IMR-90 (cell line): Measurements from ENCODE around the gene FRY. TPM values are rescaled to one million over a fixed set of nuclear protein-coding genes. Genes with fewer than 3 reads are reported as not detected.

Experiments
- ATAC-seq: fragments of 200-7000 bp; cut with Tn5 transposase; 2 replicates; pipeline ENCODE4 v1.9.1; 2020; ENCODE audit warnings: low read depth, mild to moderate bottlenecking, moderate library complexity
- BruUV-seq: library from RNA; stranded (reverse); fragments of 400-500 nt; replicated peaks from 2 replicates; lab custom pipeline; 2021; lab: Mats Ljungman, UMichigan
- CTCF ChIA-PET: fragments of 300-600 bp; formaldehyde crosslinking; extraction: SDS; loops from one replicate; lab custom pipeline; 2021; ENCODE audit warnings: antibody characterized with exemption; lab: Yijun Ruan, JAX
- POLR2A ChIA-PET: fragments of 300-600 bp; sonication (Branson Sonifier 250); formaldehyde crosslinking; loops from one replicate; lab custom pipeline; 2022; ENCODE audit warnings: antibody characterized with exemption; ENCODE audit not compliant: unreplicated experiment; lab: Charles Lee
- DNase-seq: peaks from one replicate; pipeline ENCODE4 v3.0.0; 2013
- H2AFZ ChIP-seq: replicated peaks from 2 replicates; pipeline ENCODE3; 2013; ENCODE audit warnings: low read length, mild to moderate bottlenecking; ENCODE audit not compliant: poor library complexity
- H2AK5ac ChIP-seq: 2 replicates; pipeline ENCODE4 v1.6.1; 2013; ENCODE audit warnings: low read depth, low read length, inconsistent platforms
- H2AK9ac ChIP-seq: replicated peaks from 2 replicates; pipeline ENCODE3; 2013; ENCODE audit warnings: mild to moderate bottlenecking, low read depth, low read length, moderate library complexity; ENCODE audit not compliant: poor library complexity
- H2BK120ac ChIP-seq: 2 replicates; pipeline ENCODE4 v1.6.1; 2013; ENCODE audit warnings: low read depth, low read length, inconsistent platforms
- H2BK15ac ChIP-seq: 3 replicates; pipeline ENCODE4 v1.6.1; 2013; ENCODE audit warnings: low read depth, low read length, inconsistent platforms
- H2BK20ac ChIP-seq: 2 replicates; pipeline ENCODE4 v1.6.1; 2013; ENCODE audit warnings: low read depth, mild to moderate bottlenecking, inconsistent platforms, low read length, moderate library complexity
- H2BK5ac ChIP-seq: 2 replicates; pipeline ENCODE4 v1.6.1; 2013; ENCODE audit warnings: mild to moderate bottlenecking, low read depth, low read length, inconsistent platforms; ENCODE audit not compliant: poor library complexity, severe bottlenecking
- H3K14ac ChIP-seq: replicated peaks from 2 replicates; pipeline ENCODE4 v1.6.1; 2013; ENCODE audit warnings: low read depth, low read length, inconsistent platforms
- H3K18ac ChIP-seq: 2 replicates; pipeline ENCODE4 v1.6.1; 2013; ENCODE audit warnings: low read depth, low read length, control low read depth
- H3K23ac ChIP-seq: 2 replicates; pipeline ENCODE4 v1.6.1; 2013; ENCODE audit warnings: low read depth, low read length, inconsistent platforms
- H3K27ac ChIP-seq: 2 replicates; pipeline ENCODE4 v1.5.1; 2013; ENCODE audit warnings: mild to moderate bottlenecking, control low read depth, low read length; ENCODE audit not compliant: insufficient read depth
- H3K27me3 ChIP-seq: 2 replicates; pipeline ENCODE4 v1.6.1; 2013; ENCODE audit warnings: low read length; ENCODE audit not compliant: control insufficient read depth, insufficient read depth
- H3K36me3 ChIP-seq: 2 replicates; pipeline ENCODE4 v1.6.1; 2013; ENCODE audit warnings: low read length, mixed read lengths; ENCODE audit not compliant: control insufficient read depth, insufficient read depth
- H3K4ac ChIP-seq: 2 replicates; pipeline ENCODE4 v1.6.1; 2013; ENCODE audit warnings: low read depth, low read length, inconsistent platforms
- H3K4me1 ChIP-seq: 2 replicates; pipeline ENCODE4 v1.6.1; 2013; ENCODE audit warnings: low read length, mixed read lengths; ENCODE audit not compliant: control insufficient read depth, insufficient read depth
- H3K4me2 ChIP-seq: 2 replicates; pipeline ENCODE4 v1.6.1; 2013; ENCODE audit warnings: low read depth, mild to moderate bottlenecking, control low read depth, low read length, moderate library complexity
- H3K4me3 ChIP-seq: 2 replicates; pipeline ENCODE4 v1.5.1; 2013; ENCODE audit warnings: low read depth, mild to moderate bottlenecking, control low read depth, low read length, moderate library complexity; ENCODE audit not compliant: insufficient read depth
- H3K56ac ChIP-seq: 2 replicates; pipeline ENCODE4 v1.6.1; 2013; ENCODE audit warnings: low read length, inconsistent platforms; ENCODE audit not compliant: insufficient read depth; ENCODE audit errors: extremely low read depth
- H3K79me1 ChIP-seq, 2 experiments: 2 replicates each; pipeline ENCODE4 v1.6.1; 2013; ENCODE audit warnings: low read length in 2 of 2, inconsistent platforms in 1 of 2, low read depth in 1 of 2
- H3K9ac ChIP-seq: 2 replicates; pipeline ENCODE4 v1.6.1; 2013; ENCODE audit warnings: low read depth, low read length, control low read depth
- H3K9me1 ChIP-seq: 2 replicates; pipeline ENCODE4 v1.6.1; 2013; ENCODE audit warnings: low read length, inconsistent platforms; ENCODE audit not compliant: insufficient read depth
- H3K9me3 ChIP-seq: 2 replicates; pipeline ENCODE4 v1.6.1; 2013; ENCODE audit warnings: low read length; ENCODE audit not compliant: control insufficient read depth, insufficient read depth
- H4K20me1 ChIP-seq: 2 replicates; pipeline ENCODE4 v1.6.1; 2013; ENCODE audit warnings: low read length, inconsistent platforms; ENCODE audit not compliant: insufficient read depth
- H4K5ac ChIP-seq: 2 replicates; pipeline ENCODE4 v1.6.1; 2013; ENCODE audit warnings: mild to moderate bottlenecking, low read depth, low read length, control low read depth
- H4K8ac ChIP-seq, 2 experiments: 2 replicates each; pipeline ENCODE4 v1.6.1; 2013; ENCODE audit warnings: low read depth in 2 of 2, low read length in 2 of 2, control low read depth in 1 of 2, inconsistent platforms in 1 of 2
- H4K91ac ChIP-seq: 2 replicates; pipeline ENCODE4 v1.6.1; 2013; ENCODE audit warnings: low read depth, low read length, inconsistent platforms; ENCODE audit not compliant: insufficient read depth
- BHLHE40 ChIP-seq: fragments of 150-350 bp; IDR thresholded peaks from 2 replicates; pipeline ENCODE4 v1.6.1; 2016; ENCODE audit warnings: mild to moderate bottlenecking, low read depth, low read length
- CEBPB ChIP-seq: IDR thresholded peaks from 2 replicates; pipeline ENCODE4 v1.6.1; 2012; ENCODE audit warnings: low read depth, low read length, improper control_type of control experiment
- CHD1 ChIP-seq: IDR thresholded peaks from 2 replicates; pipeline ENCODE4 v1.6.1; 2012; ENCODE audit warnings: low read depth, low read length, improper control_type of control experiment
- CTCF ChIP-seq: conservative IDR thresholded peaks from 2 replicates; pipeline ENCODE4 v1.5.1; 2012; ENCODE audit warnings: mild to moderate bottlenecking, low read depth, low read length, improper control_type of control experiment
- ELK1 ChIP-seq: fragments of 150-350 bp; IDR thresholded peaks from 2 replicates; pipeline ENCODE4 v1.6.1; 2016; ENCODE audit warnings: low read depth, mild to moderate bottlenecking, low read length, moderate library complexity, borderline replicate concordance
- MAFK ChIP-seq: IDR thresholded peaks from 2 replicates; pipeline ENCODE4 v1.6.1; 2012; ENCODE audit warnings: low read depth, low read length, improper control_type of control experiment
- MAZ ChIP-seq: IDR thresholded peaks from 2 replicates; pipeline ENCODE4 v1.6.1; 2012; ENCODE audit warnings: low read depth, mild to moderate bottlenecking, low read length, improper control_type of control experiment, moderate library complexity, borderline replicate concordance
- MXI1 ChIP-seq: IDR thresholded peaks from 2 replicates; pipeline ENCODE4 v1.6.1; 2012; ENCODE audit warnings: low read depth, mild to moderate bottlenecking, low read length, moderate library complexity, borderline replicate concordance
- POLR2A ChIP-seq: IDR thresholded peaks from 2 replicates; pipeline ENCODE4 v1.6.1; 2012; ENCODE audit warnings: mild to moderate bottlenecking, low read depth, low read length
- RAD21 ChIP-seq: IDR thresholded peaks from 2 replicates; pipeline ENCODE4 v1.6.1; 2012; ENCODE audit warnings: low read length, improper control_type of control experiment
- RCOR1 ChIP-seq: IDR thresholded peaks from 2 replicates; pipeline ENCODE4 v1.6.1; 2012; ENCODE audit warnings: mild to moderate bottlenecking, low read length, improper control_type of control experiment; ENCODE audit not compliant: insufficient replicate concordance
- USF2 ChIP-seq: fragments of 150-350 bp; IDR thresholded peaks from 2 replicates; pipeline ENCODE4 v1.6.1; 2017; ENCODE audit warnings: mild to moderate bottlenecking, antibody characterized with exemption, low read length, low read depth
- WGBS, 2 experiments: methylation state at CpG; one replicate each; pipeline versions ENCODE4 v1.1.5 to v1.1.7; 2013; ENCODE audit warnings: missing lambda C conversion rate in 2 of 2; ENCODE audit not compliant: insufficient read length in 1 of 2; ENCODE audit errors: extremely low coverage in 2 of 2; 5-methylcytosine and 5-hydroxymethylcytosine counted together
- dilution Hi-C: fragments of 300-500 bp; cut with HindIII; formaldehyde crosslinking; loops from one replicate; pipeline ENCODE4 v1.14.3; 2018; ENCODE audit warnings: low sequenced_read_pairs; ENCODE audit not compliant: unreplicated experiment
- in situ Hi-C: fragments of 300-500 bp; cut with MboI; formaldehyde crosslinking; loops from 3 replicates; pipeline ENCODE4 v1.14.3; 2019; ENCODE audit warnings: low sequenced_read_pairs, inconsistent platforms, mixed read lengths
- intact Hi-C: fragments of 100-400 bp; cut with micrococcal nuclease; formaldehyde crosslinking; loops from 2 replicates; pipeline ENCODE4 v1.10.0; 2022
- polyA plus RNA-seq, 3 experiments: library from polyadenylated mRNA; depleted of rRNA; stranded (reverse); fragments of >200 nt; gene quantifications; 2 replicates each; pipeline ENCODE4 v1.2.3, GENCODE V29; 2012; ENCODE audit warnings: low replicate concordance in 1 of 3
- total RNA-seq: library from RNA; depleted of rRNA; stranded (reverse); fragments of >200 nt; gene quantifications from 2 replicates; pipeline ENCODE4 v1.2.3, GENCODE V29; 2012

Gene FRY
- total and polyA plus RNA-seq, 2 of the 4 experiments (the other 2 are of a cell fraction): 3.0 to 4.8 TPM

- Histone ChIP-seq H2AFZ (peak overlapping the region; percentile 68), H3K18ac (peak overlapping the region; percentile 91), H2BK15ac (peak overlapping the region; percentile 38; the same call in 1 of the 3 replicates), H3K27ac (no peak overlapping the region), H4K8ac (peak overlapping the region; percentile 19 to 91; a peak in 3 of 4 replicates), H4K5ac (peak overlapping the region; percentile 78), H3K23ac (peak overlapping the region; percentile 66; the same call in 1 of the 2 replicates), H3K9me1 (peaks cover 16% of the 10 kb centered on the region), H3K9ac (no peak overlapping the region), H4K20me1 (no peaks in the 10 kb centered on the region), H3K36me3 (peaks cover 7% of the 10 kb centered on the region), H3K27me3 (no peaks in the 10 kb centered on the region), H2AK9ac (peak overlapping the region; percentile 63), H3K14ac (peak overlapping the region; percentile 78), H2AK5ac (peak overlapping the region; percentile 74; the same call in 1 of the 2 replicates), H4K91ac (peak overlapping the region; percentile 78), H2BK120ac (peak overlapping the region; percentile 87), H2BK20ac (peak overlapping the region; percentile 84; the same call in 1 of the 2 replicates), H2BK5ac (peak overlapping the region; percentile 79), H3K4me2 (no peak overlapping the region), H3K4ac (peak overlapping the region; percentile 75), H3K9me3 (no peaks in the 10 kb centered on the region), H3K4me3 (no peak overlapping the region), H3K79me1 (no peaks in the 10 kb centered on the region), H3K4me1 (peaks cover 8% of the 10 kb centered on the region), H3K56ac (no peak overlapping the region)
- dilution Hi-C loops (no loop called here), in situ Hi-C loops (no loop called here), intact Hi-C loops (loop anchor here (5.0 kb wide), 1 partner anchor 402 kb away; no protein-coding TSS in a partner anchor)
- no TSS peak for BruUV-seq
- ATAC-seq (no peak), DNase-seq (no peak)
- WGBS, 2 experiments: 87% methylated on average over 3 of the region's 5 CpGs; no CpG with 5 or more reads in 1 of the 2 experiments
- CTCF ChIA-PET: interaction anchor here (1.0 to 1.2 kb wide), 2 partner anchors 10 to 256 kb away, joined by 3 to 4 read pairs; no protein-coding TSS in a partner anchor
- no peak for TF ChIP-seq POLR2A
- no peak for TF ChIP-seq CEBPB
- TF ChIP-seq MAZ: no peak
- TF ChIP-seq BHLHE40: no peak
- TF ChIP-seq CHD1: no peak
- no peak for TF ChIP-seq ELK1
- TF ChIP-seq RCOR1: no peak
- TF ChIP-seq RAD21: no peak
- TF ChIP-seq MXI1: no peak
- no peak for TF ChIP-seq CTCF
- TF ChIP-seq USF2: no peak; the same call in 1 of the 2 replicates
- no peak for TF ChIP-seq MAFK
- POLR2A ChIA-PET: no interaction called here
Measured at GRCh38 chr13:32165796-32166195, 134.2 kb downstream of the FRY start.
